ENCODE measurements around the gene MFF.
"Not testable (repeated sequence)": the region's sequence is repeated elsewhere in the genome, so short reads cannot be mapped to it uniquely, and the experiment has no call there.

MFF gene

GRCh38 chr2:227379095-227379494, 54.0 kb downstream of the MFF start, which contains the start of gene TM4SF20:
TM4SF20 (minus strand) TSS chr2:227379306; CDS start chr2:227379268, 38 bp downstream.
- DNase-seq (ENCODE audit: extremely low read depth, low read depth) = no peak

DNA sequence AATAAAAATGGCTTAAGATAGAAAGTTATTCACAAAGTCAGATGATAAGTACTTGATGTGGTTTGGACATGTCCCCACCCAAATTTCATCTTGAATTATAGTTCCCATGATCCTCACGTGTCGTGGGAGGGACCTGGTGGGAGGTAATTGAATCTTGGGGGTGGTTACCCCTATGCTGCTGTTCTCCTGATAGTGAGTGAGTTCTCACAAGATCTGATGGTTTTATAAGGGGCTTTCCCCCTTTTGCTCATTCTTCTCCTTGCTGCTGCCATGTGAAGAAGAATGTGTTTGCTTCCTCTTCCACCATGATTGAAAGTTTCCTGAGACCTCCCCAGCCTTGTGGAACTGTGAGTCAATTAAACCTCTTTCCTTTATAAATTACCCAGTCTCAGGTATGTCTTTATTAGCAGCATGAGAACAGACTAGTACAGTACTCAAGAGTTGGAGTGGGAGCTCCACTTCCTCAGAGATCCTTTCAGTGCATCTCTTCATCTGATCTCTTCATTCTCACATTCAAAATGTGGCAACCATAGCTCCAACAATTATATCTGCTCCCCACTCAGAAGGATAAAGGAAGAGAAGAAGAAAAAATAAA, 57.3 kb downstream of the MFF start:
- H3K4me3 ChIP-seq (replicated peaks; ENCODE audit: low read depth, low read length); DNase-seq (ENCODE audit: extremely low read depth, low read depth): not testable (repeated sequence)

More at GRCh38 chr2:227379095-227379494, 54.0 kb downstream of the MFF start, which contains the start of gene TM4SF20:
- H3K4me3 ChIP-seq (replicated peaks; ENCODE audit: low read depth, low read length) = no peak within 1 kb of the TSS
- TF ChIP-seq, protein P1, sequence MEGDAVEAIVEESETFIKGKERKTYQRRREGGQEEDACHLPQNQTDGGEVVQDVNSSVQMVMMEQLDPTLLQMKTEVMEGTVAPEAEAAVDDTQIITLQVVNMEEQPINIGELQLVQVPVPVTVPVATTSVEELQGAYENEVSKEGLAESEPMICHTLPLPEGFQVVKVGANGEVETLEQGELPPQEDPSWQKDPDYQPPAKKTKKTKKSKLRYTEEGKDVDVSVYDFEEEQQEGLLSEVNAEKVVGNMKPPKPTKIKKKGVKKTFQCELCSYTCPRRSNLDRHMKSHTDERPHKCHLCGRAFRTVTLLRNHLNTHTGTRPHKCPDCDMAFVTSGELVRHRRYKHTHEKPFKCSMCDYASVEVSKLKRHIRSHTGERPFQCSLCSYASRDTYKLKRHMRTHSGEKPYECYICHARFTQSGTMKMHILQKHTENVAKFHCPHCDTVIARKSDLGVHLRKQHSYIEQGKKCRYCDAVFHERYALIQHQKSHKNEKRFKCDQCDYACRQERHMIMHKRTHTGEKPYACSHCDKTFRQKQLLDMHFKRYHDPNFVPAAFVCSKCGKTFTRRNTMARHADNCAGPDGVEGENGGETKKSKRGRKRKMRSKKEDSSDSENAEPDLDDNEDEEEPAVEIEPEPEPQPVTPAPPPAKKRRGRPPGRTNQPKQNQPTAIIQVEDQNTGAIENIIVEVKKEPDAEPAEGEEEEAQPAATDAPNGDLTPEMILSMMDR (IDR thresholded peaks at IDR 0.05; ENCODE audit: low read depth, low read length, missing control alignments) = no peak

DNA sequence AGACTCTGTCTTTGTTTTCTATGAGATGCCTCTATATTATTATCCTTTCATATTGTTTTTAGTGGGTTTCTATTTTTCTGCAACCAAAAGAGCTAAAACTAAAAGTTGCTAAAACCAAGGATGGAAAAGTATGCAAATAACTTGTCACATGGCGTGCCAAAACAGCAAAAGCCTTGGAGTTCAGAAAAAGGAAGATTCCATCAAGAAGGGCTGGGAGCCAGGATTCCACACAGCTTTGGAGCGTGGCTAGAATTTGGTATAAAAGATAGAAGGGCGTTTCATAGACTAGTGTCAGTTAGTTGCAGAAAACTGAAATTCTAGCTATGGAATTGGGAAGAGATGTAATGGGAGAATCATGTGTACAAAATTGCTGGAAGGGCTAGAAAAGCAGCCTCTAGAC, 58.6 kb downstream of the MFF start:
- DNase-seq (ENCODE audit: extremely low read depth, low read depth) = no peak
- H3K4me3 ChIP-seq (replicated peaks; ENCODE audit: low read depth, low read length) = no peak overlapping the region
- TF ChIP-seq, protein P1 (IDR thresholded peaks at IDR 0.05; ENCODE audit: low read depth, low read length, missing control alignments) = no peak

- no peak overlapping the region for H3K4me3 ChIP-seq (replicated peaks; ENCODE audit: low read depth, low read length)
- TF ChIP-seq, protein P1 (IDR thresholded peaks at IDR 0.05; ENCODE audit: low read depth, low read length, missing control alignments) = no peak
- no peak for DNase-seq (ENCODE audit: extremely low read depth, low read depth)
Observed at GRCh38 chr2:227386630-227387029, 61.6 kb downstream of the MFF start.

DNA sequence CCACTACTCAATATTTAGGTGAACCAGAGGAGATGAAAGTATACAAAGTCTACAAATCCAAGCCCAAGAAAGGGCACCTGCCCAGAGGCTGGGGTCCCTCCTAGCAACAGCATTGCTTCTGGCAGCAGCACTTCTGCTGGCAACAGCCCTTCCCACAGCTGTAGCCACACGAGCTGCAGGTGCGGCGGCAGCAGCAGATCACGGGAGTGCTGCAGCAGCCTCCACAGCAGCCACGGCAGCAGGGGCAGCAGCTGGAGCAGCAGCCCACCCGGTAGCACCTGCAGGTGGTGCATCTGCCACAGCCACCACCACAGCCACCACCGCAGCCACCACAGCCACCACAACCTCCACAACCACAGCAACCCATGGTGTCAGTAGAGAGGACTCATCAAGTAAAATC, 62.5 kb downstream of the MFF start, which contains the start of gene SCYGR1:
Gene SCYGR1, minus strand, starts transcription at position 367 of the 400 bp plus-strand sequence. Its CDS starts 0 bp downstream, at position 367.
- not testable (repeated sequence) for H3K4me3 ChIP-seq (replicated peaks; ENCODE audit: low read depth, low read length)

GRCh38 chr2:227388537-227389011, 63.5 kb downstream of the MFF start:
- H3K4me3 ChIP-seq (replicated peaks; ENCODE audit: low read depth, low read length) = no peak overlapping the region
- no peak for DNase-seq (ENCODE audit: extremely low read depth, low read depth)
- TF ChIP-seq, protein P1 (IDR thresholded peaks at IDR 0.05; ENCODE audit: low read depth, low read length, missing control alignments) = no peak

More for the DNA sequence above, 62.5 kb downstream of the MFF start, which contains the start of gene SCYGR1:
- DNase-seq (ENCODE audit: extremely low read depth, low read depth) = not testable (repeated sequence)

DNA sequence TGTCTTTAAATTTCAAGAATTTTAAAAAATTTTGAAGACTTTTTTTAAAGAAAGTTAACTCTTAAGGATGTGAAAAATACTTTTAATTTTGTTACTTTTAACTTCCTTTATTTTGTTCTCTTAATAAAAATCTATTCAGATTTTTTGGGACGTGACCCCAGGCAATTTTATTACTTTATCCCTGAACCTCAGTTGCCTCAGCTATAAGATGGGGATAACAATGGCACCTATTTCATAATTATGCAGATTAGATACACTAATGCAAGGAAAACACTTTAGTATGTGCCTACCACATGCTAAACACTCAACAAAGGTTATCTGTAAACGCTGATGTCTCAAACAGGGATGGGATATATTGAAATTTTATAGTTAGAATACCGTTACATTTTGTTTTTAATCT, 64.2 kb downstream of the MFF start:
- H3K4me3 ChIP-seq (replicated peaks; ENCODE audit: low read depth, low read length) = no peak overlapping the region
- TF ChIP-seq, protein P1 (IDR thresholded peaks at IDR 0.05; ENCODE audit: low read depth, low read length, missing control alignments) = no peak
- no peak for DNase-seq (ENCODE audit: extremely low read depth, low read depth)

DNA sequence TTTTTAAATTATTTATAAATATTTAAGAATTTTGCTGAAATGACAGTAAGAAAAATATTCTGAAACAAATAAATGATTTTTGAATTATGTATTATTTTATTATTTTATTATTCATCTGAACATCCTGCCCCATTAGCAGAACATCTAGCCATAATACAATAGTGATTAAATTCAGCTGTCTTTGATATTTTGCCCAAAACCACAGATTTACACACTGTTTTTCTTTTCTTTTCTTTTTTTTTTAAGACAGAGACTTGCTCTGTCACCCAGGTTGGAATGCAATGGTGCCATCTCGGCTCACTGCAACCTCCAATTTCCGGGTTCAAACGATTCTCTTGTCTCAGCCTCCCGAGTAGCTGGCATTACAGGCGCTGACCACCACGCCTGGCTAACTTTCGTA, 64.6 kb downstream of the MFF start:
- DNase-seq (ENCODE audit: extremely low read depth, low read depth) = no peak
- TF ChIP-seq, protein P1 (IDR thresholded peaks at IDR 0.05; ENCODE audit: low read depth, low read length, missing control alignments) = no peak
- no peak overlapping the region for H3K4me3 ChIP-seq (replicated peaks; ENCODE audit: low read depth, low read length)

Data from HFF-Myc (cell line).